ENCODE measurements around the gene DERL2. TPM values are rescaled to one million over a fixed set of nuclear protein-coding genes. Genes with fewer than 3 reads are reported as not detected.
"Not testable (repeated sequence)": the region's sequence is repeated elsewhere in the genome, so short reads cannot be mapped to it uniquely, and the experiment has no call there.

The DERL2 gene
- polyA plus RNA-seq, 4 donors: 75.5 to 102 (median 84.7) TPM

GRCh38 chr17:5439446-5439764 is 46.6 kb downstream of the DERL2 start:
- DNase-seq (ENCODE audit: low read depth in 4 of 4, low spot score in 3 of 4): no peak

GRCh38 chr17:5438716-5439445 is 47.1 kb downstream of the DERL2 start, which contains the start of gene C1QBP:
C1QBP (minus strand) TSS chr17:5439155; CDS start chr17:5439073, 82 bp downstream.
- peak; percentile 75 to 87 (median 84) for DNase-seq (ENCODE audit: low read depth in 4 of 4, low spot score in 3 of 4)

GRCh38 chr17:5437721-5438317 is 48.2 kb downstream of the DERL2 start:
- DNase-seq (ENCODE audit: low read depth in 4 of 4, low spot score in 3 of 4): no peak

GRCh38 chr17:5435781-5436315 is 50.1 kb downstream of the DERL2 start:
- DNase-seq (ENCODE audit: low read depth in 4 of 4, low spot score in 3 of 4): not testable (repeated sequence)

- DNase-seq (ENCODE audit: low read depth in 4 of 4, low spot score in 3 of 4): no peak
These were observed 51.0 kb downstream of the DERL2 start for GRCh38 chr17:5434984-5435383.

GRCh38 chr17:5431949-5432556 is 53.9 kb downstream of the DERL2 start:
- DNase-seq (ENCODE audit: low read depth in 4 of 4, low spot score in 3 of 4): no peak

- DNase-seq (ENCODE audit: low read depth in 4 of 4, low spot score in 3 of 4): not testable (repeated sequence)
These were observed 54.7 kb downstream of the DERL2 start for GRCh38 chr17:5431234-5431633.

- no peak for DNase-seq (ENCODE audit: low read depth in 4 of 4, low spot score in 3 of 4)
These were observed 55.5 kb downstream of the DERL2 start for GRCh38 chr17:5430413-5430999.

GRCh38 chr17:5429191-5429887 is 56.6 kb downstream of the DERL2 start:
- DNase-seq (ENCODE audit: low read depth in 4 of 4, low spot score in 3 of 4): no peak

- no peak for DNase-seq (ENCODE audit: low read depth in 4 of 4, low spot score in 3 of 4)
These were observed 60.2 kb downstream of the DERL2 start for GRCh38 chr17:5425826-5426225.

GRCh38 chr17:5424909-5425308 is 61.1 kb downstream of the DERL2 start:
- no peak for DNase-seq (ENCODE audit: low read depth in 4 of 4, low spot score in 3 of 4)

- no peak for DNase-seq (ENCODE audit: low read depth in 4 of 4, low spot score in 3 of 4)
These were observed 63.5 kb downstream of the DERL2 start for GRCh38 chr17:5422505-5422904.

Other genes with a start within 250 kb of the DERL2 start
- 10 to 100 TPM; 52.6 to 62.9 (median 62.1) TPM for gene RABEP1, start 203.9 kb downstream of the DERL2 start, polyA plus RNA-seq (ENCODE audit: insufficient read length in 4 of 4)
- 10 to 100 TPM; 40.6 to 77.7 (median 73.6) TPM for gene NUP88, start 66.5 kb downstream of the DERL2 start, polyA plus RNA-seq (ENCODE audit: insufficient read length in 4 of 4)
- gene RPAIN, start 66.0 kb downstream of the DERL2 start, polyA plus RNA-seq (ENCODE audit: insufficient read length in 4 of 4): 10 to 100 TPM; 45.7 to 86.5 (median 59.7) TPM
- 100 to 1,000 TPM in 3 of 4 donors, 10 to 100 TPM in 1; 93.7 to 178 (median 153) TPM for gene C1QBP, start 47.0 kb downstream of the DERL2 start, polyA plus RNA-seq (ENCODE audit: insufficient read length in 4 of 4)
- 10 to 100 TPM; 13.9 to 22.2 (median 18.6) TPM for gene DHX33, start 17.2 kb downstream of the DERL2 start, polyA plus RNA-seq (ENCODE audit: insufficient read length in 4 of 4)
- gene MIS12, start 388 bp upstream of the DERL2 start, polyA plus RNA-seq (ENCODE audit: insufficient read length in 4 of 4): 10 to 100 TPM; 24.9 to 42.3 (median 37.4) TPM
- 10 to 100 TPM; 42.8 to 54.0 (median 50.0) TPM for gene NLRP1, start 98.3 kb upstream of the DERL2 start, polyA plus RNA-seq (ENCODE audit: insufficient read length in 4 of 4)